ENCODE data around the gene PIGM.

PIGM gene

GRCh38 chr1:159989581-159989980 lies 42.2 kb downstream of the PIGM start:
- DNase-seq (ENCODE audit: low spot score) = no peak

- no peak for DNase-seq (ENCODE audit: low spot score)
Measured at GRCh38 chr1:159988006-159988405, 43.8 kb downstream of the PIGM start.

DNA sequence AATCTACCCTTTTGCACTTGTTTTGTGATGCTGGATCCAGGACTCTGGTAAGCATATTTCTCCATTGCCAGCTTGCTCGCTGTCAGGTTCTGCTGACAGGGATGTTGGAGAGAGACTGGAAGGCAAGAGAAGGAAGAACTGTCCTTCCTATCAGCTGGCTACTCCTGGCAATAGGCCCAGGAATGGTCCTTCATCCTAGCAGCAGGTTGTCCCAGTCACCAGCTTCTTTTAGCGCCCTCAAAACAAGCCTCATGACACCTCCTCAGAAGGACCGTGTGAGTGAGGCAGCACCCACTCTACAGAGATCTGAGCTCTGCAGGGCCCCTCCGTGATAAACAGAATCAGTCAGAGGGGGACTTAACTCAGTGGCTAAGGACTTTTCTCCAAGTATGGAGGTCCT lies 44.6 kb downstream of the PIGM start:
- DNase-seq (ENCODE audit: low spot score) = no peak

GRCh38 chr1:159986531-159986930 lies 45.3 kb downstream of the PIGM start:
- DNase-seq (ENCODE audit: low spot score) = no peak

DNA sequence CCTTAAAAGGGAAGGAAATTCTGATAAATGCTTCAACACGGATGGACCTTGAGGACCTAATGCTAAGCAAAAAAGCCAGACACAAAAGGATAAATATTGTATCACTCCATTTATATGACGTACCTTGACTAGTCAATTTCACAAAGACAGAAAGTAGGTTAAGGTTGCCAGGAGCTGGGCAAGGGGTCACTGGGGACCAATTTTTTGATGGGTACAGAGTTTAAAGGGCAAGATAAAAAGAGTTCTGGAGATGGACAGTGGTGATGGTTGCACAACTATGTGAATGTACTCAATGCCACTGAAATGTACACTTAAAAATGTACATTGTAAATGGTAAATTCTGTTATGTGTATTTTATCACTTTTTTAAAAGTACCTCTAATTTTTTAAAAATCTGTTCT lies 45.7 kb downstream of the PIGM start:
- DNase-seq (ENCODE audit: low spot score) = no peak

DNA sequence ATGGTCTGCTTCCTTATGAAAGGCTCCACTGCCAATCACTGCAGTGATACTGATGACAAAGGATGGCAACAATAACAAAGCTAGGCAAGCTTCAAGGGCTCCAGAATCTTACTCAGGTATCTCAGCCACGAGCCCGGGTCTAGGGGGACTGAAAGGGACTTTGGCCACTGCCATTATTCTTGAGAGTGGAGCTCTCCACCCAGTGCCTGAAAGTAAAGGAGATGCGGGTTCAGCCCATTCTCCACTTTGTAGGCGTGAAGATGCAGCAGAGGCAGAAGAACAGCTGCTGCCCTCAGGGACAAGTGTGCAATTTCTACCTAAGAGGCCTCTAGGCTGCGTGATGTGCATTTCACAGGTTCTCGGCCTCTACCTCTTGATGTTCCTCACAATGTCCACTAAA lies 46.3 kb downstream of the PIGM start:
- DNase-seq (ENCODE audit: low spot score) = no peak

DNA sequence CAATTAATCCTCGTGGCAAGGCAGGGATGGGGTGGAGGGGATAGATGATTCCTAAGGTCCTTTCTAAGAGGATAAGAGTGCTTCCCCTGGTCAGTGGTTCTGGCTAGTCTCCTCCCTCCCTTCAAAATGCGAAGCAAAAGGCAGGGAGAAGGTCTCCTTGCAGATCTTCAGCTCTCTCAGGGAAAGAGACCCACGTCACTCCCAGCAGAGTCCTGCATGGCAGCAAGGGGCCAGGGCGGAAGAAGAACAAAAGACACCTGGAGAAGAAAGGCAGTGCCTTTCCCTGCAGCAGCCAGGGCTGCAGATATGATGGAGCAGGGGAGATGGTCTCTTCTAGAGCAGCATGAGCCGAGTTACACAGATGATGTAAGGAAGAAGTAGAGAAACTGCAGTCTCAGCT lies 48.1 kb downstream of the PIGM start:
- DNase-seq (ENCODE audit: low spot score) = no peak

GRCh38 chr1:159982280-159982679 lies 49.5 kb downstream of the PIGM start:
- DNase-seq (ENCODE audit: low spot score) = no peak

DNA sequence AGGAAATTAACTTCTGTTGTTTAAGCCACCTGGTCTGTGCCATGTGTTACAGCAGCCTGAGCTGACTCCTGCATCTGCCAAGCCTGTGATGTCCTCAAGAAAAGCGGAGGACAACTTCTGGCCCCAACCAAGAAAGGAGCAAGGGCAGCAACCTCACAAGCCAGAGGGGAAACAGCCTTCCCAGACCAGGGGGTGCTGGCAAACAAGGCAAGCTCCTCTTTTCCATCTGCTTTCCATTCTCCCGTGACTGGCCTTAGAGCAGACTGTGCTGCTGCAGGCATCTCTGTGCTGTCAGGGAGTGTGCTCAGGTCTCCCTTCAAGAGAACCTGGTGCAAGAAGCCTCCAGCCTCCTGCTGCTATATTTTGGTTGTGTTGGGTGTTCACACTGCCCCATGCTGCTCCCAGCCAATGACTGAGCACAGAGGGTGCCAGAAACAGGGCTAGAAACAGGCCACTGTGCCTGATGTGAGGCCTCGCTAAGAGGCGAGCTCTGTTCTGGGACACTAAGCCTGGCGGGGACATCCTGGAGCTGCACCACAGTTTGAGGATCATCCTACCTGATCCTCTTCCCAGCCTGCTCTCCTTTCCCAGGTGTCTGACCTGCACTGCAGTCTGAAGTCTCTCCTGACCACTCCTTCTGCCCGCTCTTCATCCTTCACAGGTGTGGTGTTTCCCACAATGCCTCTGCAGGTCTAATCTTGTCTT lies 50.3 kb downstream of the PIGM start:
- no peak for DNase-seq (ENCODE audit: low spot score)

- no peak for DNase-seq (ENCODE audit: low spot score)
Measured at GRCh38 chr1:159980786-159981185, 51.0 kb downstream of the PIGM start.

DNA sequence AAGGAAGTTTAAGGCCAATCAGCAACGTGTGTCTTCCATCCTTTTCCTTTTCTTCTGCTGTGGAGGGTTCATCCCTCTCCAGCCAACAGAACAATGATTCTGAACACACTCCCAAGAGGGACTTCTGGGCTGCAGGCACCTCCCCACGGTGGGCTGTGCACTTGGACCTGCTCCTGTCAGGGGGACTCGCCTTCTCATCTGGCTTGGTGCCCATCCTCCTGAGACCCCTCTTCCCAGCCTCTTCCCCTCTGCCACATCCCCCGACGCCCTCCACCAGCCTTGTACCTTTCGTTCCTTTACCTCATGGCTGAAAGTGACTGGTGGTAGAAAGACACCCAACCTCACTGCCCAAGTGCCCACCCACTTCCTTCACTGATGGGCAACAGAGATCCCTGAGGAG lies 51.7 kb downstream of the PIGM start:
- no peak for DNase-seq (ENCODE audit: low spot score)

DNA sequence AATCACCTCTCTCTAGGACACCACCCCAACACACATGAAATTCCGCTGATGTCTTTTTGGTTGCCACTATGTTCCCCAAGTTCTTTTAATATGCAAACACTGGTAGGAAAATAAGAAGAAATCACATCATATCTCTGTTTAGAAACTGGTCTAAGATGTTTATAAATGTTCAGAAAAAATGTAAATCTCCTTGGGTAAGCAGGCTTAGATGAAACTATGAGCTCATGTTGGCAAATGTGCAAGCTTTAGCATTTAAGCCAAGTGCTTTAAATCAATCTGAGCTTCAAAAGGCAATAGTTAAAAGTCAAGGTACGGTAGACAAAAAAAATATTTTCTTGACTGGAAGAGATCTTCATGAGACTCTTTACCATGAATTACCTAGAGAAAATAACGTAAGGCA lies 52.5 kb downstream of the PIGM start:
- no peak for DNase-seq (ENCODE audit: low spot score)

DNA sequence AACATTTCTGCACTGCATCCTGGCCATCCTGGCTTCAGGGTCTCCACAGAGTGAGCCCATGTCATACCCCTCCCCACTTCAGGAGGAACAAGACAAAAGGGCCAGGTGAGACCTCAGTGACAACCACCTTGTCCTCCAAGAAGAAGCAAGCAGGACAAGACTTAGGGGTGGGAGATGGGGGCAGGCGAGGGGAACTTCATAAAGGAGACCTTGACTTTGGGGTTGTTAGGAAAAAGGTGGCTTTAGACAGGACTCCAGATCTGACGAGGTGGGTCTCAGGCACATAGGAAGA lies 53.7 kb downstream of the PIGM start:
- no peak for DNase-seq (ENCODE audit: low spot score)

DNA sequence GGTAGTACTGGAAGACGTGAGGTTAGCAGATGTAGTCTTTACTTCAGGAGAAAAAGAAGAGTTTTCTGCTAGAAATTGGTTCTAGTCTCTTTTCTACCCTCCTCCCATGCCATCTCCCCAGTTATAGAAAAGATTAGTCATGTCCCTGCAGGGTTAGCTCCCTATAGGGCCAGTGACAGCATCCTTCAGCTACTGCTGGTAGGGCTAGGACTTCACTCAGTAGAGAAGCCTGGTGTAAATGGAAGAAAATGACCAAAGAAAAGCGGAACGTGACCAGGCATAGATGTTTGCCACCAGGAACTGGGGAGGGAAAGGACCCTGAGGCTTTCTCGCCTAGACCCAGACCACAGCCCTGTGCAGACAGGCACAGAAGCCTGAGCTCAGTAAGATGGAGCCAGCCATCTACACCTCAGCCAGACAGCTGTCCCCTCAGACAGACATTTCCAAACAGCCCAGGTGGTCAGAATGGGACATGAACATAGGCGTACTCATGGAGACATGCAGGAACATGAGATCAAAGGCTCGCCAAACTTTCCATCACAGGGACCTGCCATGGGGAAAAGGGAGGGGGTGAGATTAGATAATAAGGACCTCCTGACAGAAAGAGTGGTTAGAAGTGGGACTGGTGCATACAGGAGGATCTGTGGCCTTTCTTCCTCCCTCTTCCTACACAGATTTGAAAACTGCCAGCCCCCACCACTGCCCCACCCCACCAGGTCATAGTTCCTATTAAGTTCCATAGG lies 54.3 kb downstream of the PIGM start:
- DNase-seq (ENCODE audit: low spot score) = no peak
